H9 (cell line): ENCODE measurements around the gene TMEM219. TPM values are rescaled to one million over a fixed set of nuclear protein-coding genes. Genes with fewer than 3 reads are reported as not detected.

Experiments
- DNase-seq: peaks from one replicate; pipeline ENCODE4 v3.0.0-alpha.2; 2017
- H2AFZ ChIP-seq: one replicate; pipeline ENCODE4 v1.6.1; 2013; ENCODE audit warnings: mild to moderate bottlenecking, low read length, control low read depth, moderate library complexity
- H2AK5ac ChIP-seq: 2 replicates; pipeline ENCODE4 v1.6.1; 2013; ENCODE audit warnings: low read length, control low read depth, mixed read lengths; ENCODE audit not compliant: insufficient read length
- H2BK120ac ChIP-seq: one replicate; pipeline ENCODE4 v1.6.1; 2013; ENCODE audit warnings: low read depth, mild to moderate bottlenecking, low read length, control low read depth, inconsistent platforms; ENCODE audit not compliant: poor library complexity, severe bottlenecking
- H2BK12ac ChIP-seq: 2 replicates; pipeline ENCODE4 v1.6.1; 2013; ENCODE audit warnings: low read length, control low read depth, mixed read lengths, low read depth; ENCODE audit not compliant: insufficient read length
- H2BK15ac ChIP-seq: 2 replicates; pipeline ENCODE4 v1.6.1; 2013; ENCODE audit warnings: low read depth, low read length, control low read depth
- H2BK20ac ChIP-seq: one replicate; pipeline ENCODE4 v1.6.1; 2013; ENCODE audit warnings: low read depth, mild to moderate bottlenecking, low read length, control low read depth, inconsistent platforms; ENCODE audit not compliant: poor library complexity, severe bottlenecking
- H2BK5ac ChIP-seq: 2 replicates; pipeline ENCODE4 v1.6.1; 2013; ENCODE audit warnings: low read length, control low read depth, mixed read lengths; ENCODE audit not compliant: insufficient read length
- H3K14ac ChIP-seq: 2 replicates; pipeline ENCODE4 v1.6.1; 2013; ENCODE audit warnings: low read length, control low read depth; ENCODE audit not compliant: insufficient read depth
- H3K18ac ChIP-seq: 2 replicates; pipeline ENCODE4 v1.6.1; 2013; ENCODE audit warnings: low read depth, mild to moderate bottlenecking, mixed read lengths, low read length, control low read depth; ENCODE audit not compliant: insufficient read length
- H3K23ac ChIP-seq: 2 replicates; pipeline ENCODE4 v1.6.1; 2013; ENCODE audit warnings: low read length, control low read depth, mixed read lengths, low read depth; ENCODE audit not compliant: insufficient read length
- H3K23me2 ChIP-seq: 2 replicates; pipeline ENCODE4 v1.6.1; 2013; ENCODE audit warnings: low read depth, mild to moderate bottlenecking, mixed read lengths, low read length, control low read depth; ENCODE audit not compliant: insufficient read length, poor library complexity, severe bottlenecking
- H3K27ac ChIP-seq: 2 replicates; pipeline ENCODE4 v1.5.1; 2013; ENCODE audit warnings: low read length, control low read depth, mixed read lengths, low read depth; ENCODE audit not compliant: insufficient read length
- H3K27me3 ChIP-seq: 2 replicates; pipeline ENCODE4 v1.6.1; 2013; ENCODE audit warnings: low read length, control low read depth, inconsistent platforms; ENCODE audit not compliant: insufficient read depth
- H3K4ac ChIP-seq: 2 replicates; pipeline ENCODE4 v1.6.1; 2013; ENCODE audit warnings: low read depth, mild to moderate bottlenecking, control low read depth, inconsistent platforms, low read length, moderate library complexity
- H3K4me1 ChIP-seq: 2 replicates; pipeline ENCODE4 v1.6.1; 2013; ENCODE audit warnings: low read length, control low read depth, inconsistent platforms; ENCODE audit not compliant: insufficient read depth
- H3K4me2 ChIP-seq: 2 replicates; pipeline ENCODE4 v1.6.1; 2013; ENCODE audit warnings: low read length, control low read depth, mixed read lengths; ENCODE audit not compliant: insufficient read length, insufficient read depth
- H3K56ac ChIP-seq: 2 replicates; pipeline ENCODE4 v1.6.1; 2013; ENCODE audit warnings: low read depth, mild to moderate bottlenecking, mixed read lengths, low read length, control low read depth; ENCODE audit not compliant: insufficient read length
- H3K79me1 ChIP-seq: 2 replicates; pipeline ENCODE4 v1.6.1; 2013; ENCODE audit warnings: low read depth, mild to moderate bottlenecking, moderate library complexity, low read length, control low read depth, inconsistent platforms; ENCODE audit not compliant: insufficient read depth, poor library complexity, severe bottlenecking
- H3K79me2 ChIP-seq: 2 replicates; pipeline ENCODE4 v1.6.1; 2013; ENCODE audit warnings: low read length, control low read depth, inconsistent platforms; ENCODE audit not compliant: insufficient read depth
- H3K9ac ChIP-seq: 2 replicates; pipeline ENCODE4 v1.6.1; 2013; ENCODE audit warnings: low read length, control low read depth, mixed read lengths; ENCODE audit not compliant: insufficient read length; ENCODE audit errors: extremely low read depth
- H3K9me3 ChIP-seq: one replicate; pipeline ENCODE4 v1.6.1; 2013; ENCODE audit warnings: low read depth, low read length, inconsistent platforms; ENCODE audit not compliant: control insufficient read depth
- H3T11ph ChIP-seq: one replicate; pipeline ENCODE4 v1.6.1; 2013; ENCODE audit warnings: mild to moderate bottlenecking, low read length, control low read depth, inconsistent platforms
- H4K20me1 ChIP-seq: one replicate; pipeline ENCODE4 v1.6.1; 2013; ENCODE audit not compliant: control insufficient read depth, insufficient read length, insufficient read depth
- H4K5ac ChIP-seq: 2 replicates; pipeline ENCODE4 v1.6.1; 2013; ENCODE audit warnings: low read depth, mild to moderate bottlenecking, mixed read lengths, low read length, control low read depth; ENCODE audit not compliant: insufficient read length
- H4K8ac ChIP-seq: replicated peaks from 2 replicates; pipeline ENCODE4 v1.6.1; 2013; ENCODE audit warnings: low read length, control low read depth, mixed read lengths, low read depth; ENCODE audit not compliant: insufficient read length
- H4K91ac ChIP-seq: 2 replicates; pipeline ENCODE4 v1.6.1; 2013; ENCODE audit warnings: low read depth, mild to moderate bottlenecking, moderate library complexity, mixed read lengths, low read length, control low read depth; ENCODE audit not compliant: insufficient read length
- H3K27ac Mint-ChIP-seq, 3 experiments: 2 replicates in 2 of 3; 3 replicates in 1 of 3; pipeline ENCODE4 v1.8.0; 2020 to 2021; ENCODE audit warnings: mixed read lengths in 3 of 3, mild to moderate bottlenecking in 1 of 3, moderate library complexity in 1 of 3
- H3K27me3 Mint-ChIP-seq: 2 replicates; pipeline ENCODE4 v1.8.0; 2021; ENCODE audit warnings: low read depth, mild to moderate bottlenecking, moderate library complexity, mixed read lengths
- H3K36me3 Mint-ChIP-seq, 3 experiments: 2 replicates in 2 of 3; 3 replicates in 1 of 3; pipeline ENCODE4 v1.8.0; 2020 to 2021; ENCODE audit warnings: low read depth in 3 of 3, mixed read lengths in 3 of 3; ENCODE audit not compliant: insufficient read depth in 1 of 3
- H3K4me1 Mint-ChIP-seq, 2 experiments: 2 replicates each; pipeline ENCODE4 v1.8.0; 2020; ENCODE audit warnings: mixed read lengths in 2 of 2
- H3K4me3 Mint-ChIP-seq, 2 experiments: 2 replicates in 1 of 2; 3 replicates in 1 of 2; pipeline ENCODE4 v1.8.0; 2020 to 2021; ENCODE audit warnings: mild to moderate bottlenecking in 2 of 2, mixed read lengths in 2 of 2, moderate library complexity in 1 of 2
- H3K9me3 Mint-ChIP-seq, 2 experiments: 2 replicates in 1 of 2; 3 replicates in 1 of 2; pipeline ENCODE4 v1.8.0; 2020; ENCODE audit warnings: mild to moderate bottlenecking in 2 of 2, mixed read lengths in 2 of 2, moderate library complexity in 1 of 2
- CTCF ChIP-seq: fragments of 200-600 bp; sonication (generic); conservative IDR thresholded peaks from 3 replicates; pipeline ENCODE4 v1.8.0; 2021; ENCODE audit warnings: antibody characterized with exemption, mild to moderate bottlenecking
- WGBS: extraction: QIAGEN DNeasy Blood & Tissue Kit; methylation state at CpG from one replicate; pipeline ENCODE4 v1.1.7; 2013; ENCODE audit warnings: missing lambda C conversion rate, low lambda C conversion rate, mixed read lengths; ENCODE audit not compliant: insufficient read length; ENCODE audit errors: extremely low coverage; 5-methylcytosine and 5-hydroxymethylcytosine counted together
- total RNA-seq: library from RNA; stranded (reverse); gene quantifications from 2 replicates; pipeline ENCODE4 v1.2.1, GENCODE V29; 2021

TMEM219 gene
- total RNA-seq, 1 experiment from 2014 or later = 89.1 TPM

GRCh38 chr16:30003670-30004423 lies 42.0 kb downstream of the TMEM219 start:
- Histone ChIP-seq H4K5ac (no peak overlapping the region), H3K27me3 (no peaks in the 10 kb centered on the region), H3K23me2 (peaks cover 5% of the 10 kb centered on the region), H2BK20ac (no peak overlapping the region), H4K8ac (no peak overlapping the region), H2BK120ac (no peak overlapping the region), H3T11ph (no peak overlapping the region), H3K4me1 (0 out of 2 replicates have a peak, but pooled peaks cover 2% of the 10 kb centered on the region), H2AK5ac (no peak overlapping the region), H3K56ac (no peak overlapping the region), H3K4me2 (no peak overlapping the region), H3K79me1 (no peaks in the 10 kb centered on the region), H3K4ac (no peak overlapping the region), H3K18ac (no peak overlapping the region), H3K9me3 (no peaks in the 10 kb centered on the region), H4K20me1 (no peaks in the 10 kb centered on the region), H3K23ac (no peak overlapping the region), H2AFZ (no peak overlapping the region), H3K14ac (no peak overlapping the region; the same call in 1 of the 2 replicates), H2BK5ac (no peak overlapping the region), H3K79me2 (no peaks in the 10 kb centered on the region), H4K91ac (no peak overlapping the region), H2BK15ac (no peak overlapping the region), H3K9ac (no peak overlapping the region), H2BK12ac (no peak overlapping the region), H3K27ac (no peak overlapping the region)
- H3K36me3 Mint-ChIP-seq = peaks cover 20 to 38% (median 24%) of the 10 kb centered on the region in 3 experiments
- peak overlapping the region in 1 of 2 experiments; percentile 17; a peak in 2 of 5 replicates for H3K4me3 Mint-ChIP-seq
- no peak for DNase-seq
- peak overlapping the region in 1 of 3 experiments; percentile 63; a peak in 2 of 7 replicates for H3K27ac Mint-ChIP-seq
- WGBS = no CpG with 5 or more reads among the region's 17 CpGs
- peaks cover 9% of the 10 kb centered on the region for H3K27me3 Mint-ChIP-seq
- H3K4me1 Mint-ChIP-seq = peaks cover 0 to 19% of the 10 kb centered on the region in 2 experiments; a peak in 2 of 4 replicates
- H3K9me3 Mint-ChIP-seq = no peaks in the 10 kb centered on the region; a peak in 1 of 5 replicates
- no peak for TF ChIP-seq CTCF
